HepG2 (cell line): ENCODE data around the gene TMEM198. TPM values are rescaled to one million over a fixed set of nuclear protein-coding genes. Genes with fewer than 3 reads are reported as not detected.

ENCODE experiments used
- BRD4 ChIP-seq: sonication (generic); formaldehyde crosslinking; IDR thresholded peaks from 2 replicates; pipeline ENCODE4 v1.4.0; 2020; ENCODE audit warnings: missing genetic modification reagents
- ELF4 ChIP-seq: sonication (generic); formaldehyde crosslinking; IDR thresholded peaks from 2 replicates; pipeline ENCODE4 v1.5.0; 2020; ENCODE audit warnings: missing genetic modification reagents, mild to moderate bottlenecking, moderate library complexity, borderline replicate concordance
- ESRRA ChIP-seq: sonication (generic); formaldehyde crosslinking; IDR thresholded peaks from 2 replicates; pipeline ENCODE4 v1.5.1; 2020; ENCODE audit warnings: mild to moderate bottlenecking, low read depth, missing genetic modification reagents
- GFI1 ChIP-seq: sonication (generic); formaldehyde crosslinking; IDR thresholded peaks from 2 replicates; pipeline ENCODE4 v1.5.0; 2020; ENCODE audit warnings: missing genetic modification reagents, mild to moderate bottlenecking, borderline replicate concordance
- NFIC ChIP-seq: IDR thresholded peaks from 2 replicates; pipeline ENCODE4 v1.6.1; 2012; ENCODE audit warnings: mild to moderate bottlenecking, low read length, inconsistent platforms
- NFYC ChIP-seq: IDR thresholded peaks from 2 replicates; pipeline ENCODE4 v1.6.1; 2016; ENCODE audit warnings: missing genetic modification reagents, missing compliant biosample characterization
- SETDB1 ChIP-seq: sonication (generic); formaldehyde crosslinking; IDR thresholded peaks from 2 replicates; pipeline ENCODE4 v1.5.1; 2020; ENCODE audit warnings: missing genetic modification reagents, mild to moderate bottlenecking, borderline replicate concordance
- SNAI1 ChIP-seq: sonication (generic); formaldehyde crosslinking; IDR thresholded peaks from 2 replicates; pipeline ENCODE4 v1.5.0; 2020; ENCODE audit warnings: mild to moderate bottlenecking, missing genetic modification reagents, borderline replicate concordance
- TBL1XR1 ChIP-seq: fragments of 150-350 bp; IDR thresholded peaks from 2 replicates; pipeline ENCODE4 v1.6.1; 2014; ENCODE audit warnings: borderline replicate concordance, low read length; ENCODE audit not compliant: partially characterized antibody
- TMF1 ChIP-seq: sonication (generic); formaldehyde crosslinking; IDR thresholded peaks from 2 replicates; pipeline ENCODE4 v1.8.1; 2022; ENCODE audit warnings: low read depth, missing genetic modification reagents
- WIZ ChIP-seq: sonication (generic); formaldehyde crosslinking; IDR thresholded peaks from 2 replicates; pipeline ENCODE4 v1.5.1; 2020; ENCODE audit warnings: mild to moderate bottlenecking, missing genetic modification reagents
- ZNF530 ChIP-seq: sonication (generic); formaldehyde crosslinking; IDR thresholded peaks from 2 replicates; pipeline ENCODE4 v1.5.0; 2020; ENCODE audit warnings: low read depth, mild to moderate bottlenecking, missing genetic modification reagents
- polyA plus RNA-seq, 8 experiments: library from polyadenylated mRNA; depleted of rRNA in 3 of 8; stranded (reverse) in 7 of 8; unstranded in 1 of 8; fragments of >200 nt; fragmentation: Illumina TruSeq in 4 of 8; extraction: Trizol in 4 of 8; gene quantifications; 2 replicates each; pipeline versions ENCODE4 v1.2.1 to v1.2.3, GENCODE V29; 2011 to 2016; ENCODE audit warnings: low read depth in 4 of 8, missing spikeins in 1 of 8, mixed read lengths in 1 of 8; ENCODE audit not compliant: insufficient read depth in 1 of 8
- total RNA-seq, 5 experiments: library from RNA; depleted of rRNA; stranded (reverse); fragments of >200 nt; fragmentation: Illumina TruSeq; extraction: Trizol; gene quantifications; 2 replicates each; pipeline ENCODE4 v1.2.3, GENCODE V29; 2016; ENCODE audit warnings: low read depth in 1 of 5
- TF ChIP-seq, protein P1 (sequence below), 2 experiments: sonication (generic) in 1 of 2; formaldehyde crosslinking in 1 of 2; IDR thresholded peaks; 2 replicates each; pipeline versions ENCODE4 v1.6.1 to v1.9.0; 2014 to 2022; ENCODE audit warnings: antibody characterized with exemption in 1 of 2, borderline replicate concordance in 1 of 2, inconsistent platforms in 1 of 2, low read depth in 1 of 2, missing genetic modification reagents in 1 of 2
- TF ChIP-seq, protein P2 (sequence below): sonication (generic); formaldehyde crosslinking; conservative IDR thresholded peaks from 2 replicates; pipeline ENCODE4 v1.8.1; 2023; ENCODE audit warnings: missing genetic modification reagents
- TF ChIP-seq, protein P3 (sequence below): IDR thresholded peaks from 2 replicates; pipeline ENCODE4 v1.6.1; 2016; ENCODE audit warnings: low read depth
- TF ChIP-seq, protein P4 (sequence below): sonication (generic); formaldehyde crosslinking; IDR thresholded peaks from 2 replicates; pipeline ENCODE4 v1.5.0; 2020; ENCODE audit warnings: missing genetic modification reagents, mild to moderate bottlenecking, borderline replicate concordance
- TF ChIP-seq, protein P5 (sequence below): sonication (generic); formaldehyde crosslinking; IDR thresholded peaks from 2 replicates; pipeline ENCODE4 v1.4.0; 2020; ENCODE audit warnings: missing genetic modification reagents

The TMEM198 gene
- total and polyA plus RNA-seq, 2 of the 13 experiments (the other 11 are each of a cell fraction or from before 2014, with no cell fraction given) = 17.3 to 23.5 TPM

DNA sequence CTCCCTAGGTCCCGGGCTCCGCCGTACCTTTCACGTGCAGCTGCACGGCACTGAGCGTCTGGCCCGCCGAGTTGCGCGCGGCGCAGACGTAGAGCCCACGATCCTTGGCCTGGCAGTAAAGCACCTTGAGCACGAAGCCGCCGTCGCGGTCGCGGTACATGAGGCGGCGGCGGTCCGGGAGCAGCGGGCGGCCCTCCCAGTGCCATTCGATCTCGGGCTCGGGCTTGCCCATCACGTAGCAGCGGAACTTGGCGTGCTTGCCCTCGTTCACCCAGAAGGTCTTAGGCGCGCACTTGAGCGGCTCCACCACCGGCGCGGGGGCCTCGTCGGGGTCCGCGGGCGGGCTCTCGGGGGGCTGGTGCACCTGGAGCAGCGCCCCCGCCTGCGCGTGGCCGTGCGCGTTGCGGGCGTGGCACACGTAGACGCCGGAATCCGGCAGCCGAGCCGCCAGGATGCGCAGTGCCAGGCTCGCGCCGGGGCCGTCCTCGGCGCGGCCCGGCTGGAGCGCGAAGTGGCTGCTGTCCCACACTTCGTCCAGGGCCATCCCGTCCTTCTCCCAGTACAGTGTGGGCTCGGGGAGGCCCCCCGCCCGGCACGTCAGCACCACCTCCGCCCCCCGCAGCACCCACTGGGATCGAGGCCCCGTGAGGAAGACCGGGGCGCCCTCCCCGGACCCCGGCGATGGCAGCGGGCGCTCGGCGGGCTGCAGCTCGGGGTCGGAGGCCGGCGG lies 26.5 kb downstream of the TMEM198 start (continued):
- no peak for TF ChIP-seq TBL1XR1
- TF ChIP-seq TMF1 (CRISPR knock-in tag) = no peak; the same call in 1 of the 2 replicates
- no peak for TF ChIP-seq ELF4
- TF ChIP-seq, protein P1, sequence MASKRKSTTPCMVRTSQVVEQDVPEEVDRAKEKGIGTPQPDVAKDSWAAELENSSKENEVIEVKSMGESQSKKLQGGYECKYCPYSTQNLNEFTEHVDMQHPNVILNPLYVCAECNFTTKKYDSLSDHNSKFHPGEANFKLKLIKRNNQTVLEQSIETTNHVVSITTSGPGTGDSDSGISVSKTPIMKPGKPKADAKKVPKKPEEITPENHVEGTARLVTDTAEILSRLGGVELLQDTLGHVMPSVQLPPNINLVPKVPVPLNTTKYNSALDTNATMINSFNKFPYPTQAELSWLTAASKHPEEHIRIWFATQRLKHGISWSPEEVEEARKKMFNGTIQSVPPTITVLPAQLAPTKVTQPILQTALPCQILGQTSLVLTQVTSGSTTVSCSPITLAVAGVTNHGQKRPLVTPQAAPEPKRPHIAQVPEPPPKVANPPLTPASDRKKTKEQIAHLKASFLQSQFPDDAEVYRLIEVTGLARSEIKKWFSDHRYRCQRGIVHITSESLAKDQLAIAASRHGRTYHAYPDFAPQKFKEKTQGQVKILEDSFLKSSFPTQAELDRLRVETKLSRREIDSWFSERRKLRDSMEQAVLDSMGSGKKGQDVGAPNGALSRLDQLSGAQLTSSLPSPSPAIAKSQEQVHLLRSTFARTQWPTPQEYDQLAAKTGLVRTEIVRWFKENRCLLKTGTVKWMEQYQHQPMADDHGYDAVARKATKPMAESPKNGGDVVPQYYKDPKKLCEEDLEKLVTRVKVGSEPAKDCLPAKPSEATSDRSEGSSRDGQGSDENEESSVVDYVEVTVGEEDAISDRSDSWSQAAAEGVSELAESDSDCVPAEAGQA (IDR thresholded peaks at IDR 0.05; ENCODE audit: low read depth) = 0 out of 2 replicates have a peak, but pooled peaks have one; percentile 43
- TF ChIP-seq, protein P1 (CRISPR knock-in tag; IDR thresholded peaks at IDR 0.05; ENCODE audit: borderline replicate concordance) = no peak
- no peak for TF ChIP-seq GFI1 (CRISPR knock-in tag)
- TF ChIP-seq, protein P2, sequence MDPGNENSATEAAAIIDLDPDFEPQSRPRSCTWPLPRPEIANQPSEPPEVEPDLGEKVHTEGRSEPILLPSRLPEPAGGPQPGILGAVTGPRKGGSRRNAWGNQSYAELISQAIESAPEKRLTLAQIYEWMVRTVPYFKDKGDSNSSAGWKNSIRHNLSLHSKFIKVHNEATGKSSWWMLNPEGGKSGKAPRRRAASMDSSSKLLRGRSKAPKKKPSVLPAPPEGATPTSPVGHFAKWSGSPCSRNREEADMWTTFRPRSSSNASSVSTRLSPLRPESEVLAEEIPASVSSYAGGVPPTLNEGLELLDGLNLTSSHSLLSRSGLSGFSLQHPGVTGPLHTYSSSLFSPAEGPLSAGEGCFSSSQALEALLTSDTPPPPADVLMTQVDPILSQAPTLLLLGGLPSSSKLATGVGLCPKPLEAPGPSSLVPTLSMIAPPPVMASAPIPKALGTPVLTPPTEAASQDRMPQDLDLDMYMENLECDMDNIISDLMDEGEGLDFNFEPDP (CRISPR knock-in tag) = no peak
- no peak for TF ChIP-seq SNAI1
- TF ChIP-seq WIZ (CRISPR knock-in tag) = no peak
- TF ChIP-seq ZNF530 (CRISPR knock-in tag) = no peak
- TF ChIP-seq NFIC = no peak
- no peak for TF ChIP-seq ESRRA (CRISPR knock-in tag)
- TF ChIP-seq, protein P3, sequence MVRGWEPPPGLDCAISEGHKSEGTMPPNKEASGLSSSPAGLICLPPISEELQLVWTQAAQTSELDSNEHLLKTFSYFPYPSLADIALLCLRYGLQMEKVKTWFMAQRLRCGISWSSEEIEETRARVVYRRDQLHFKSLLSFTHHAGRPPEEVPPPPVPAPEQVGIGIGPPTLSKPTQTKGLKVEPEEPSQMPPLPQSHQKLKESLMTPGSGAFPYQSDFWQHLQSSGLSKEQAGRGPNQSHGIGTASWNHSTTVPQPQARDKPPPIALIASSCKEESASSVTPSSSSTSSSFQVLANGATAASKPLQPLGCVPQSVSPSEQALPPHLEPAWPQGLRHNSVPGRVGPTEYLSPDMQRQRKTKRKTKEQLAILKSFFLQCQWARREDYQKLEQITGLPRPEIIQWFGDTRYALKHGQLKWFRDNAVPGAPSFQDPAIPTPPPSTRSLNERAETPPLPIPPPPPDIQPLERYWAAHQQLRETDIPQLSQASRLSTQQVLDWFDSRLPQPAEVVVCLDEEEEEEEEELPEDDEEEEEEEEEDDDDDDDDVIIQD = no peak
- TF ChIP-seq BRD4 = peak; percentile 18; the same call in 1 of the 2 replicates
- TF ChIP-seq, protein P4, sequence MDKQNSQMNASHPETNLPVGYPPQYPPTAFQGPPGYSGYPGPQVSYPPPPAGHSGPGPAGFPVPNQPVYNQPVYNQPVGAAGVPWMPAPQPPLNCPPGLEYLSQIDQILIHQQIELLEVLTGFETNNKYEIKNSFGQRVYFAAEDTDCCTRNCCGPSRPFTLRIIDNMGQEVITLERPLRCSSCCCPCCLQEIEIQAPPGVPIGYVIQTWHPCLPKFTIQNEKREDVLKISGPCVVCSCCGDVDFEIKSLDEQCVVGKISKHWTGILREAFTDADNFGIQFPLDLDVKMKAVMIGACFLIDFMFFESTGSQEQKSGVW (CRISPR knock-in tag) = no peak
- no peak for TF ChIP-seq SETDB1
- TF ChIP-seq NFYC (CRISPR knock-in tag) = no peak
- TF ChIP-seq, protein P5, sequence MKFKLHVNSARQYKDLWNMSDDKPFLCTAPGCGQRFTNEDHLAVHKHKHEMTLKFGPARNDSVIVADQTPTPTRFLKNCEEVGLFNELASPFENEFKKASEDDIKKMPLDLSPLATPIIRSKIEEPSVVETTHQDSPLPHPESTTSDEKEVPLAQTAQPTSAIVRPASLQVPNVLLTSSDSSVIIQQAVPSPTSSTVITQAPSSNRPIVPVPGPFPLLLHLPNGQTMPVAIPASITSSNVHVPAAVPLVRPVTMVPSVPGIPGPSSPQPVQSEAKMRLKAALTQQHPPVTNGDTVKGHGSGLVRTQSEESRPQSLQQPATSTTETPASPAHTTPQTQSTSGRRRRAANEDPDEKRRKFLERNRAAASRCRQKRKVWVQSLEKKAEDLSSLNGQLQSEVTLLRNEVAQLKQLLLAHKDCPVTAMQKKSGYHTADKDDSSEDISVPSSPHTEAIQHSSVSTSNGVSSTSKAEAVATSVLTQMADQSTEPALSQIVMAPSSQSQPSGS = no peak
